ENCODE measurements around the gene HUNK. TPM values are rescaled to one million over a fixed set of nuclear protein-coding genes. Genes with fewer than 3 reads are reported as not detected.

Gene HUNK
- 0.11 and 0.13 TPM in 2 replicates for total RNA-seq

DNA sequence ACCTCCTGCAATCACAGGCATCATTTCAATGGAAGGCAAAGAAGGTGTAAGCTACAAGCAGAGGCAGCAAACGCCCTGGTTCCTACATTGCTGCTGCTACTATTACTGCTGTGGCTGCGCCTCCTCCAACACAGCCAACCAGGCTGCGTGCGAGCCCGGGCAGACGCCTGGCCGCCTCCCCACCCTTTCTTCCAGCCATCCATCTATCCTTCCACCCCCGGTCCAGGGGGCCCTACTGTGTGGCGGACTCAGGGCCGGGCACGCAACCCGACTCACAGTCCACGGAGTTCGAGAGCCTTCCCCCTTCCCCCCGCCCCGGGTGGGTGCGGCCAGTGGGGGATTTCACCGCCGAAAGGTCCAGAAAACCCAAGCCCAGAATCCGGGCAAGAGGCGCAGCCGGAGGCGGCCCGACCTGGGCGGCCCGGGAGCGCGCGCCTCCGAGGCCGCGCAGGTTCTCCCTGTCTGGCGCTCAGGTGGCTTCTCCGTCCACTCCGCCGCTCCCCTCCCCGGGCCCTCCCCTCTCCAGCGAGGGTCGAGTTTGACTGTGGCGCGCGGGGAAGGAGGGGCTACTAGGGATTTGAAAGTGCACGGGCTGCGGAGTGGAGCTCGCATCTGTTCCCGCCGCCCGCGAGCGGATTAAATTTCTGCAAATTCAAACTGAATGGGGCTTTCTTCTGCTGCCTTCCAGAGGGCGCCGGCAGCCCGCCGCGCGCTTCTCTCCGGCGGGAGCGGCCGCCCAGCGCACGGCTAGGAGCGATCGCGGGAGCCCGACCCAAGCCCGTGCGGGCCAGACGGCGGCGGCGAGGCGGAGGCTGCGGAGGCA is at the start of gene HUNK:
Gene HUNK, plus strand, starts transcription at position 569 of the 823 bp plus-strand sequence. CDS start 655 bp downstream, outside the sequence.

Other genes with a start within 250 kb of the HUNK start
- gene SOD1, start 213.3 kb upstream of the HUNK start, total RNA-seq = 271 and 294 TPM in 2 replicates
- 11.5 and 14.1 TPM in 2 replicates for gene SCAF4, start 140.9 kb upstream of the HUNK start, total RNA-seq